Colonic mucosa (tissue), 4 donors: Measurements from ENCODE around the gene NLRP11. TPM values are rescaled to one million over a fixed set of nuclear protein-coding genes. Genes with fewer than 3 reads are reported as not detected.

Source experiments
- DNase-seq: peaks from one replicate; pipeline ENCODE4 v3.0.0-alpha.2; 2020
- H3K27ac ChIP-seq: fragments of 200-600 bp; one replicate; pipeline ENCODE4 v1.8.0; 2021
- H3K27me3 ChIP-seq: fragments of 200-600 bp; one replicate; pipeline ENCODE4 v1.8.0; 2021
- H3K36me3 ChIP-seq: fragments of 200-600 bp; one replicate; pipeline ENCODE4 v1.8.0; 2021
- H3K4me1 ChIP-seq: fragments of 200-600 bp; one replicate; pipeline ENCODE4 v1.8.0; 2021; ENCODE audit warnings: mild to moderate bottlenecking
- H3K4me3 ChIP-seq: fragments of 200-600 bp; one replicate; pipeline ENCODE4 v1.8.0; 2021
- H3K9ac ChIP-seq, 2 donors: one replicate each; pipeline ENCODE4 v1.7.0; 2013; ENCODE audit warnings: control low read depth in 2 of 2, low read depth in 2 of 2, low read length in 2 of 2
- H3K9me3 ChIP-seq: fragments of 200-600 bp; one replicate; pipeline ENCODE4 v1.8.0; 2021
- intact Hi-C: fragments of 100-400 bp; cut with DNase I; formaldehyde crosslinking; loops from one replicate; pipeline ENCODE4 v1.14.1; 2022
- total RNA-seq, 2 donors: library from RNA; stranded (reverse); fragmentation: NEBNext Ultra II Directional in 1 of 2; extraction: Animal tissue kit (Norgen Biotek cat#: 25700) in 1 of 2; gene quantifications; one replicate each; pipeline ENCODE4 v1.2.1, GENCODE V29; 2021
- TF ChIP-seq, protein P1 (sequence below): fragments of 200-600 bp; IDR thresholded peaks from one replicate; pipeline ENCODE4 v1.8.0; 2022; ENCODE audit warnings: antibody characterized with exemption, mild to moderate bottlenecking
- donor health status: healthy.
- donor health status: DM: no; HTN: no; CAD: no.
- donor health status: DM: no; HTN: no; CAD: no.

NLRP11 gene
- total RNA-seq, 2 donors from 2014 or later = 0.07 TPM; not detected in 1

DNA sequence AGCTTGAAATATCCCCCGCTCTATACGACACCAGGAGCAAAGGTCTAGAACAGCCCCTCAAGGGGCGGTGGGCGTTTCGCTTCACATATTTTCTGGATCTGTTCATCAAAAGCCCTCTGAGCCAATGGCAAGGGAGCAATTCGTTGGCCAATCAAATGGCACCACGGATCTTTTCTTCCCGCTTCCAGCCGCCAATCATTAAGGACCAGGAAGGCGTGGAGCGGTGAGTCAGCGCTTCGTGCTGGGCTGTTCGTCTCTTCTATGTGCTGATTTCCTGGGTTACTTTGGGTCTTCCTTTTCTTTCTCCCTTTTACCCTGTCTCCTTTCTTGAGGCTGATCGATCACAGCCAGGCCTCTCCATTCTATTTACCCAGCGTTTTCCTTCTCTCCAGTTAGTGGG, 4.5 kb upstream of the NLRP11 start, which contains the start of gene NLRP4:
NLRP4 (plus strand) TSS at position 201 of the 400 bp plus-strand sequence. CDS start 15,541 bp downstream, outside the sequence.
- no peaks in the 10 kb centered on the region for H3K27me3 ChIP-seq
- intact Hi-C loops = no loop called here
- TF ChIP-seq, protein P1, sequence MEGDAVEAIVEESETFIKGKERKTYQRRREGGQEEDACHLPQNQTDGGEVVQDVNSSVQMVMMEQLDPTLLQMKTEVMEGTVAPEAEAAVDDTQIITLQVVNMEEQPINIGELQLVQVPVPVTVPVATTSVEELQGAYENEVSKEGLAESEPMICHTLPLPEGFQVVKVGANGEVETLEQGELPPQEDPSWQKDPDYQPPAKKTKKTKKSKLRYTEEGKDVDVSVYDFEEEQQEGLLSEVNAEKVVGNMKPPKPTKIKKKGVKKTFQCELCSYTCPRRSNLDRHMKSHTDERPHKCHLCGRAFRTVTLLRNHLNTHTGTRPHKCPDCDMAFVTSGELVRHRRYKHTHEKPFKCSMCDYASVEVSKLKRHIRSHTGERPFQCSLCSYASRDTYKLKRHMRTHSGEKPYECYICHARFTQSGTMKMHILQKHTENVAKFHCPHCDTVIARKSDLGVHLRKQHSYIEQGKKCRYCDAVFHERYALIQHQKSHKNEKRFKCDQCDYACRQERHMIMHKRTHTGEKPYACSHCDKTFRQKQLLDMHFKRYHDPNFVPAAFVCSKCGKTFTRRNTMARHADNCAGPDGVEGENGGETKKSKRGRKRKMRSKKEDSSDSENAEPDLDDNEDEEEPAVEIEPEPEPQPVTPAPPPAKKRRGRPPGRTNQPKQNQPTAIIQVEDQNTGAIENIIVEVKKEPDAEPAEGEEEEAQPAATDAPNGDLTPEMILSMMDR = no peak
- DNase-seq = no peak
- no peaks in the 10 kb centered on the region for H3K9me3 ChIP-seq
- H3K27ac ChIP-seq = no peak within 1 kb of the TSS
- H3K4me1 ChIP-seq = no peaks in the 10 kb centered on the region
- H3K4me3 ChIP-seq = no peak within 1 kb of the TSS
- no peak within 1 kb of the TSS for H3K9ac ChIP-seq
- no peaks in the 10 kb centered on the region for H3K36me3 ChIP-seq

DNA sequence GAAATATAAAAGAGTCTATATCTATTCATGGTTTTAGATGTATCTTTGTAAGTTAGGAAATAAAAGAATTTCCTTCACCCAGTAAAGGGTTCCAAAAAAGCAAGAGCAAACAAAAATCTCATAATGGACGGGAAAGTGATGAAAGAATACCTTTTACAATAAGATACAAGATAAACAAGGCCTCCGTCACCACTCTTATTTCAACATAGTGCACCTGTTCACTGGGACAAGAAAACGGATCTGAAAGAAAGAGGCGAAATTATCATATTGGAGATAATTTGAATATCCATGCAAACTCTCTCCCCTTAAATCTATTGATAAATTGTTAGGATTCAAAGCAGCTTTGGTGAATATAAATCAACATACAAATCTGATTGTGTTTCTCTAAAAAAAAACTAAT, 877 bp upstream of the NLRP11 start:
- intact Hi-C loops = no loop called here
- Histone ChIP-seq H3K4me1 (no peaks in the 10 kb centered on the region), H3K4me3 (no peak overlapping the region), H3K27ac (no peak overlapping the region), H3K36me3 (no peaks in the 10 kb centered on the region), H3K9ac (no peak overlapping the region), H3K9me3 (no peaks in the 10 kb centered on the region), H3K27me3 (no peaks in the 10 kb centered on the region)
- TF ChIP-seq, protein P1 = no peak
- DNase-seq = no peak

DNA sequence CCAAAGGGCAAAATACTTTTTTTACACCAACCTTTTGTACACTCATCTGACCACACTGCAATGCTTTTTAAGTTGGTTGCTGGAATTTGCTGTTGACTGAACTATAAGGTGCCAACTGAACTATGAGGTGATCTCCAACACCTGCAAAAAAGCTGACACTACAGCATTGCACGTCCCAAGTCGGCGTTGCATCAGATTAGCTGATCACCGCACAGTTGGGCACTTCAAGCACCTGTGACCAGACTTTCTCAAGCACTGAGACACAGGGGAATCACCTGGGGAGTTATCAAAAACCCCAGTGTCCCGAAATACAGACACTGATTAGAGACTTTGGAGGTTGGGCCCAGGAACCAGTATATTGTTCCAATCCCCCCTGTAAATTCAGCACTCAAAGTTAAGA, 1.1 kb downstream of the NLRP11 start:
- Histone ChIP-seq H3K36me3 (no peaks in the 10 kb centered on the region), H3K9ac (no peak overlapping the region), H3K4me3 (no peak overlapping the region), H3K27me3 (no peaks in the 10 kb centered on the region), H3K27ac (no peak overlapping the region), H3K9me3 (no peaks in the 10 kb centered on the region), H3K4me1 (no peaks in the 10 kb centered on the region)
- intact Hi-C loops = no loop called here
- DNase-seq = no peak
- TF ChIP-seq, protein P1 = no peak

DNA sequence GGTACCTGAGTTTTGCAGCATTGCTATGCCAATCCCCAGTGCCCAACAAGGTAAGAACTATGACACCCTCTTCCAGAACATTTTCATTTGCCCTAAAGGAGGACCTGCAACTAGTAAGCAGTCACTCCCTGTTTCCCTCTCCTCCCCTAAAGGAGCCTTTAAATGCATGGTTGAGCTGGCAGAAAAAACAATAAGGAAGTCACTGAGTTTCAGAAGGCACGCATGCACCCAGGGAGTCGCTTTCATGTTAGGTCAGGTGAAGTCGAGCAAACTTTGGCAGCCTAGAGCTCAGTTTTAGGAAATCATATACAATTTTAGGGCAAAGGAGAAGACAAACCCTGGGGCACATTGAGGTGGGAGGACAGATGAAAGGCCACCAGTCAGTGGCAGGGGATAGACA, 11.8 kb downstream of the NLRP11 start:
- intact Hi-C loops = no loop called here
- DNase-seq = no peak
- H3K9me3 ChIP-seq = no peaks in the 10 kb centered on the region
- H3K4me1 ChIP-seq = no peaks in the 10 kb centered on the region
- no peak overlapping the region for H3K4me3 ChIP-seq
- H3K36me3 ChIP-seq = no peaks in the 10 kb centered on the region
- no peaks in the 10 kb centered on the region for H3K27me3 ChIP-seq
- no peak overlapping the region for H3K27ac ChIP-seq
- H3K9ac ChIP-seq = no peak overlapping the region
- TF ChIP-seq, protein P1 = no peak

DNA sequence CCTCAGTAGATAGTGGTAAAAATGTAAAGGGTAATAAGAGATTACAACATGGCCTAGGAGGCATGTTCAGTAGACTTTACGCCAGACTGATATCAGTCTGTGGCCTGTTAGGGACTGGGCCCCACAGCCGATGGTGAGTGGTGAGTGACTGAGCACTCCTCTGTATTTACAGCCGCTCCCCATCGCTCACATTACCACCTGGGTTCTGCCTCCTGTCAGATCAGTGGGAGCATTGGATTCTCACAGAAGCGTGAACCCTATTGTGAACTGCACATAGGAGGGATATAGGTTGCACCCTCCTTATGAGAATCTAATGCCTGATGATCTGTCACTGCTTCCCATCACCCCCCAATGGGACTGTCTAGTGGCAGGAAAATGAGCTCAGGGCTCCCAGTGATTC, 17.9 kb downstream of the NLRP11 start:
- intact Hi-C loops = no loop called here
- no peaks in the 10 kb centered on the region for H3K27me3 ChIP-seq
- DNase-seq = no peak

More for the DNA sequence above, 17.9 kb downstream of the NLRP11 start:
- Histone ChIP-seq H3K4me3 (no peak overlapping the region), H3K9me3 (no peaks in the 10 kb centered on the region), H3K4me1 (no peaks in the 10 kb centered on the region), H3K36me3 (no peaks in the 10 kb centered on the region), H3K9ac (no peak overlapping the region), H3K27ac (no peak overlapping the region)
- TF ChIP-seq, protein P1 = no peak
